Activated CD4-positive, alpha-beta T cell treated with anti-CD3 and anti-CD28 coated beads, Interleukin-2, amount 50 U/mL, for 1 hour (primary cell): ENCODE data around the gene HLF.
"Not testable (repeated sequence)": the region's sequence is repeated elsewhere in the genome, so short reads cannot be mapped to it uniquely, and the experiment has no call there.

Source experiments
- DNase-seq: peaks from one replicate; pipeline ENCODE4 v3.0.0-alpha.2; 2020

HLF gene

GRCh38 chr17:55314061-55314783 lies 49.5 kb downstream of the HLF start:
- no peak for DNase-seq

- DNase-seq: no peak
These were observed 50.2 kb downstream of the HLF start for GRCh38 chr17:55314784-55315491.

- DNase-seq: no peak
These were observed 51.7 kb downstream of the HLF start for GRCh38 chr17:55316499-55316898.

GRCh38 chr17:55317284-55317683 lies 52.5 kb downstream of the HLF start:
- no peak for DNase-seq

GRCh38 chr17:55318081-55318480 lies 53.3 kb downstream of the HLF start:
- DNase-seq: no peak

- DNase-seq: no peak
These were observed 54.1 kb downstream of the HLF start for GRCh38 chr17:55318715-55319487.

- DNase-seq: no peak
These were observed 55.3 kb downstream of the HLF start for GRCh38 chr17:55319933-55320593.

- DNase-seq: no peak
These were observed 56.0 kb downstream of the HLF start for GRCh38 chr17:55320594-55321426.

- DNase-seq: no peak
These were observed 56.8 kb downstream of the HLF start for GRCh38 chr17:55321427-55322060.

- DNase-seq: no peak
These were observed 57.8 kb downstream of the HLF start for GRCh38 chr17:55322453-55322985.

GRCh38 chr17:55323518-55324295 lies 58.9 kb downstream of the HLF start:
- no peak for DNase-seq

GRCh38 chr17:55324296-55324978 lies 59.7 kb downstream of the HLF start:
- no peak for DNase-seq

GRCh38 chr17:55325406-55325805 lies 60.6 kb downstream of the HLF start:
- DNase-seq: no peak

GRCh38 chr17:55326030-55326429 lies 61.3 kb downstream of the HLF start:
- DNase-seq: no peak

GRCh38 chr17:55327225-55328088 lies 62.7 kb downstream of the HLF start:
- no peak for DNase-seq

- not testable (repeated sequence) for DNase-seq
These were observed 63.8 kb downstream of the HLF start for GRCh38 chr17:55328514-55328913.

- DNase-seq: no peak
These were observed 65.7 kb downstream of the HLF start for GRCh38 chr17:55330344-55330933.

GRCh38 chr17:55332296-55333041 lies 67.7 kb downstream of the HLF start:
- no peak for DNase-seq
